Body of pancreas (tissue), 4 donors: Measurements from ENCODE around the gene TMEM255B. TPM values are rescaled to one million over a fixed set of nuclear protein-coding genes. Genes with fewer than 3 reads are reported as not detected.

ENCODE experiments used
- ATAC-seq: fragments of 150-250 bp; one replicate; pipeline ENCODE4 v1.9.1; 2016
- DNase-seq, 4 donors: peaks; one replicate each; pipeline ENCODE4 v3.0.0-alpha.2; 2019
- H3K27ac ChIP-seq, 4 donors: fragments of 200-600 bp; sonication (generic); 1 replicate in 3 of 4; 2 replicates in 1 of 4; pipeline versions ENCODE4 v1.5.1 to v1.6.1; 2016 to 2019; ENCODE audit warnings: mild to moderate bottlenecking in 1 of 4, mixed read lengths in 1 of 4, moderate library complexity in 1 of 4
- H3K27me3 ChIP-seq, 2 donors: fragments of 200-600 bp; sonication (generic); one replicate each; pipeline ENCODE4 v1.6.0; 2016; ENCODE audit warnings: mild to moderate bottlenecking in 1 of 2
- H3K36me3 ChIP-seq, 2 donors: fragments of 200-600 bp; sonication (generic); replicated peaks in 1 of 2; 2 replicates each; pipeline ENCODE4 v1.5.1; 2016; ENCODE audit warnings: low read depth in 2 of 2; ENCODE audit not compliant: insufficient read depth in 1 of 2
- H3K4me1 ChIP-seq: fragments of 200-600 bp; sonication (generic); one replicate; pipeline ENCODE4 v1.6.0; 2016
- H3K4me3 ChIP-seq, 2 donors: fragments of 200-600 bp; sonication (generic); 1 replicate in 1 of 2; 2 replicates in 1 of 2; pipeline ENCODE4 v1.5.1; 2016 to 2019
- H3K9me3 ChIP-seq, 3 donors: fragments of 200-600 bp; sonication (generic); 1 replicate in 2 of 3; 2 replicates in 1 of 3; pipeline ENCODE4 v1.5.1; 2016
- CTCF ChIP-seq, 7 experiments: fragments of 450-650 bp in 4 of 7; fragments of 200-600 bp in 3 of 7; sonication (generic) in 3 of 7; IDR thresholded peaks; one replicate each; pipeline ENCODE4 v1.5.1; 2016 to 2019; ENCODE audit warnings: antibody characterized with exemption in 7 of 7
- POLR2A ChIP-seq, 3 donors: fragments of 450-650 bp; IDR thresholded peaks; one replicate each; pipeline ENCODE4 v1.6.1; 2016; ENCODE audit warnings: antibody characterized with exemption in 3 of 3, mild to moderate bottlenecking in 2 of 3
- WGBS, 2 donors: methylation state at CpG; one replicate each; pipeline ENCODE4 v1.1.5; 2017; 5-methylcytosine and 5-hydroxymethylcytosine counted together
- intact Hi-C: fragments of 100-400 bp; cut with DNase I; formaldehyde crosslinking; loops from one replicate; pipeline ENCODE4 v1.15.1; 2023
- total RNA-seq, 2 donors: library from RNA; depleted of rRNA; stranded (reverse); fragments of >200 nt; gene quantifications; one replicate each; pipeline ENCODE4 v1.1.0, GENCODE V29; 2016

The TMEM255B gene
- total RNA-seq, 2 donors from 2014 or later, result 1.0 to 4.6 TPM

- Histone ChIP-seq H3K4me3 (no peak overlapping the region), H3K36me3 (no peaks in the 10 kb centered on the region), H3K4me1 (peaks cover 33% of the 10 kb centered on the region), H3K9me3 (no peaks in the 10 kb centered on the region), H3K27me3 (no peaks in the 10 kb centered on the region), H3K27ac (no peak overlapping the region)
- intact Hi-C loops, result no loop called here
- DNase-seq (no peak), ATAC-seq (no peak)
- no peak for TF ChIP-seq CTCF (IDR thresholded peaks at IDR 0.05)
- TF ChIP-seq POLR2A (IDR thresholded peaks at IDR 0.05), result no peak
- 77 to 97% methylated on average over 4 of the region's 4 CpGs for WGBS, 2 donors
Measured at GRCh38 chr13:113865427-113865826, 106.4 kb downstream of the TMEM255B start.

Other genes with a start within 250 kb of the TMEM255B start
- gene TFDP1, start 174.5 kb upstream of the TMEM255B start, total RNA-seq, result 10 to 100 TPM; 16.5 to 22.8 TPM
- not detected for gene ATP4B, start 101.0 kb upstream of the TMEM255B start, total RNA-seq
- not detected for gene GRK1, start 92.0 kb upstream of the TMEM255B start, total RNA-seq
- 100 to 1,000 TPM in 1 of 2 donors, 10 to 100 TPM in 1; 83.0 to 145 TPM for gene GAS6, start 104.8 kb downstream of the TMEM255B start, total RNA-seq
- gene C13orf46, start 214.8 kb downstream of the TMEM255B start, total RNA-seq, result 10 to 100 TPM; 28.8 to 38.6 TPM